Activated B cell treated with CpG ODN at 0.5 μM for 24 hours (primary cell): ENCODE measurements around the gene EPHA1. TPM values are rescaled to one million over a fixed set of nuclear protein-coding genes. Genes with fewer than 3 reads are reported as not detected.

Experiments used
- ATAC-seq: fragments of 200-7000 bp; cut with Tn5 transposase; one replicate; pipeline ENCODE4 v1.10.0; 2021; ENCODE audit warnings: low read depth, mild to moderate bottlenecking, moderate library complexity
- CTCF ChIA-PET: fragments of 350-600 bp; sonication (Branson Sonifier 250); formaldehyde crosslinking; loops from one replicate; lab custom pipeline; 2021; ENCODE audit warnings: antibody characterized with exemption; lab: Charles Lee
- POLR2A ChIA-PET: fragments of 350-600 bp; sonication (Branson Sonifier 250); formaldehyde crosslinking; loops from one replicate; lab custom pipeline; 2021; ENCODE audit warnings: antibody characterized with exemption; lab: Charles Lee
- DNase-seq: peaks from one replicate; pipeline ENCODE4 v3.0.0; 2022
- H3K27ac Mint-ChIP-seq: one replicate; pipeline ENCODE4 v1.8.0; 2020; ENCODE audit warnings: mixed read lengths
- H3K27me3 Mint-ChIP-seq: one replicate; pipeline ENCODE4 v1.8.0; 2021; ENCODE audit warnings: mixed read lengths
- H3K36me3 Mint-ChIP-seq: one replicate; pipeline ENCODE4 v1.8.0; 2021; ENCODE audit warnings: low read depth, mixed read lengths
- H3K4me1 Mint-ChIP-seq: one replicate; pipeline ENCODE4 v1.8.0; 2021; ENCODE audit warnings: mixed read lengths
- H3K4me3 Mint-ChIP-seq: one replicate; pipeline ENCODE4 v1.8.0; 2020; ENCODE audit warnings: mild to moderate bottlenecking, mixed read lengths
- H3K9me3 Mint-ChIP-seq: one replicate; pipeline ENCODE4 v1.8.0; 2020; ENCODE audit warnings: mixed read lengths
- intact Hi-C: fragments of 100-400 bp; cut with micrococcal nuclease; formaldehyde crosslinking; loops from one replicate; pipeline ENCODE4 v1.15.1; 2024
- total RNA-seq: library from RNA; stranded (reverse); gene quantifications from 2 replicates; pipeline ENCODE4 v1.2.3, GENCODE V29; 2022
- TF ChIP-seq, protein P1 (sequence below): fragments of 200-600 bp; IDR thresholded peaks from one replicate; pipeline ENCODE4 v1.8.0; 2022; ENCODE audit warnings: antibody characterized with exemption, mild to moderate bottlenecking

EPHA1 gene
- total RNA-seq, 1 donor from 2014 or later = not detected

DNA sequence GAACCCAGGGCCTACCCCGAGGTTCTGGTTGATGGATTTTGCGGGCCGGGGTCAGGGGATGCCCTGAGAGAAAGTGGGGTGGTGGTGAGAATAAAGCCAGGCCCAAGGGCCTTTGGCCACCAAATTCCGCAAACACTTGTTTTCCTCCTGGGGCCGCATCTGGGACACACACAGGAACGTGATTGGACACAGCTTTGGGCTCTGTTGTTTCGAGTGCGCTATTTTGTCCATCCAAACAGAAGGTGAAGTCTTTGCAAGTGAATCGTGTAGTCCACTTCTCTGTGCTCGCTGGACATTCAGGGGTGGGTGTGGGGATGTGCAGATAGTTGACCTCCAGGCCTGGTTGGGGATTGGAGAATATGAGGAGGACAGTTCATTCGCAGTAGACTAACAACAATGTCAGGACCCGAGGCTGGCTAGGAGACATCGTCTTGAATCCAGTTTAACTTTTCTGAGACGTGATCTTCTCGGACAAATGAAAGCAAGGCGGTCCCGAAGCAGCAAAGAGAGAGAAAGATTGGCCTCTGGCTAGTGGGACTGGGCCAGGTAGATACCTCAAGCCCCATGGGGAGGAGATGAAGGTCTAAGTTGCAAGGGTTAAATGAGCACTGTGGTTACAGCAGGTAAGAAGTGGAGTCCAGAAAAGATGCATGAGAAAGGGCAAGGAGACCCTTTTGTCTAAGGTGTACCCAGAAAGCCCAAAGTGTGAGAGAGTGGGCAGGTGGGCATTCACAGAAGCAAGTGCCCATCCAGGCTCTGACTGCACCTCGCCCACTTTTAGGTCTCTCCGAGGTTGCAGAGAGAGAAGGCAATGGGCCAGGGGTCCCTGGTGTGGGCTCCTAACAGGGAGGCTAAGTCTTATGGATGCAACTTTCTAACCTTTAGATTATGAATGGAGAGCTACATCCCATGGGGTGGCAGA, 45.4 kb downstream of the EPHA1 start:
- POLR2A ChIA-PET = no interaction called here
- TF ChIP-seq, protein P1, sequence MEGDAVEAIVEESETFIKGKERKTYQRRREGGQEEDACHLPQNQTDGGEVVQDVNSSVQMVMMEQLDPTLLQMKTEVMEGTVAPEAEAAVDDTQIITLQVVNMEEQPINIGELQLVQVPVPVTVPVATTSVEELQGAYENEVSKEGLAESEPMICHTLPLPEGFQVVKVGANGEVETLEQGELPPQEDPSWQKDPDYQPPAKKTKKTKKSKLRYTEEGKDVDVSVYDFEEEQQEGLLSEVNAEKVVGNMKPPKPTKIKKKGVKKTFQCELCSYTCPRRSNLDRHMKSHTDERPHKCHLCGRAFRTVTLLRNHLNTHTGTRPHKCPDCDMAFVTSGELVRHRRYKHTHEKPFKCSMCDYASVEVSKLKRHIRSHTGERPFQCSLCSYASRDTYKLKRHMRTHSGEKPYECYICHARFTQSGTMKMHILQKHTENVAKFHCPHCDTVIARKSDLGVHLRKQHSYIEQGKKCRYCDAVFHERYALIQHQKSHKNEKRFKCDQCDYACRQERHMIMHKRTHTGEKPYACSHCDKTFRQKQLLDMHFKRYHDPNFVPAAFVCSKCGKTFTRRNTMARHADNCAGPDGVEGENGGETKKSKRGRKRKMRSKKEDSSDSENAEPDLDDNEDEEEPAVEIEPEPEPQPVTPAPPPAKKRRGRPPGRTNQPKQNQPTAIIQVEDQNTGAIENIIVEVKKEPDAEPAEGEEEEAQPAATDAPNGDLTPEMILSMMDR = no peak
- Mint-ChIP-seq H3K27me3 (peaks cover 51% of the 10 kb centered on the region), H3K27ac (peak overlapping the region; percentile 6), H3K4me3 (peak overlapping the region; percentile 67), H3K9me3 (no peaks in the 10 kb centered on the region), H3K4me1 (peaks cover 11% of the 10 kb centered on the region), H3K36me3 (no peaks in the 10 kb centered on the region)
- intact Hi-C loops = loop anchor here (1.0 kb wide), 1 partner anchor 18 kb away; the partner anchor contains the start of gene ZYX
- CTCF ChIA-PET = no interaction called here
- ATAC-seq (no peak), DNase-seq (no peak)

DNA sequence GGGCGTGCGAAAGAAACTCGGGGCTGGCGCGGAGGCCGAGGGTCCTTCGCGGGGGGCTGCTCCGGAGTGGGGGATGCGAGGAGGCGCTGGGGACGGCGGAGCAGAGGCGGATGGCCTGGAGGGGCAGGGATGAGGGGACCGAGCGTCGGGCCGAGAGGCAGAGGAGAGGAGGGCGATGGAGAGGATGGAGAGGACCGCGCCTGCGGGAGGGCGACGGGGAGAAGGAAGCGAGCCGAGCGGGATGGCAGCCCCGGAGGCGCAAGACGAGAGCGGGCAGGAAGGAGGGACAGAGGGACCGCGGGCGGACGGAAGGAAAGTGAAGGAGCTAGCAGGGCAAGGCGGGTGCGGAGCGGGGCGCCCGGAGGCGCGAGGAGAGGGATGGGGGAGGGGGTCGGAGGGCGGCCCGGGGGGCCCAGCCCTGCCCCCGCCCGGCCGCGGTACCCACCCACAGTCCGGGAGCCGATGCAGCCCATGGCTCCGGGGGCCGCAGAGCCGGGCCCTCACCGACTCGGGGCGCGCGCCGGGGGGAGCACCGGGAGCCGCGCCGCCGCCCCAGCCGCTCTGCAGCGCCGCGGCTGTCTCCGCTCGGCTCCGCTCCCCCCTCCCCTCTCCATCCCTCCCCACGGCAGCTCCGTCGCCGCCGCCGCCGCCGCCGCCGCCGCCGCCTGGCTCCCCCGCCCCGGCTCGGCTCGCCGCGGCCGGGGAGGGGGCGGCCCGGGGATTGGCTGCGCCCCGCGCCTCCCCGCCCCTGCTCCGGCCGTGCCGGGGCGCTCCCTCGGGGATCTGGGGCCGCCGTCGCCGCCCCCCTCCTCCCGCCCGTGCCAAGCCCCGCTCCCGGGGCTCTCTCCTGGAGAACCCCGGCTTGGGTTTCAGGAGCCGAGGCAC, 46.3 kb downstream of the EPHA1 start, which contains the start of gene FAM131B:
Gene FAM131B (minus strand): TSS at position 583 of the 885 bp plus-strand sequence. CDS start 110 bp downstream, at position 473.
- intact Hi-C loops = loop anchor here (1.0 kb wide), 2 partner anchors 19 to 122 kb away; partner anchors contain the start of gene ZYX
- ChIA-PET CTCF (no interaction called here), POLR2A (no interaction called here)
- Mint-ChIP-seq H3K9me3 (no peaks in the 10 kb centered on the region), H3K27me3 (peaks cover 51% of the 10 kb centered on the region), H3K4me3 (peak within 1 kb of the TSS; percentile 82), H3K4me1 (peaks cover 11% of the 10 kb centered on the region), H3K27ac (peak within 1 kb of the TSS; percentile 6), H3K36me3 (no peaks in the 10 kb centered on the region)
- TF ChIP-seq, protein P1 = no peak
- ATAC-seq (peak; percentile 53), DNase-seq (no peak)

DNA sequence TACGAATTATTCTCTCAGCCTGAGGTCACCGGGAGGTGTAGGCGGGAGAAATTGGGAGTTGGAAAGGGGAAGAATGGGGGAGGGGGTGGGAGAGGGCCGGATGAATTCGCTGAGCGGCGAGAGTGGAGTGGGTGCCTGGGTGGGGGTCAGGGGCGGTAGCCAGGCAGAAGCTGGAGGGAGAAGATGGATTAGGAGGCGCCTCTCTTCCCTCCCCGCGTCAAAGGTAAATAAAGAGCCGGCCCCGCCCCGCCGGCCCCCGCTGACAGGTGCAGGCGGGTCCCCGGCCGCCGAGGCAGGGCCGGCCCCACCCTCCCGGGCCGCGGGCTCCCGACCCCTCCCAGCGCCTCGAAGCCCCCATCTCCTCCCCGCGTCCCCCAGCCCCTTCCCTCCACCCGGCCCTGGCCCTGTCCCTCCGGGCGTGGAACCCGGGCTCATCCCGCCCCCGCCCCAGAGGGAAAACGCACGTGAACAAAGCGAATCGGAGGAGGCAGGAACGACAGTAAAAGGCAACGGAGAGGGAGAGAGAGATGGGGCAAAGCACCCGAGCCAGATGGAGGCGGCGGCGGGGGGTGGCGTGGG, 47.0 kb downstream of the EPHA1 start:
- TF ChIP-seq, protein P1 = no peak
- Mint-ChIP-seq H3K27ac (no peak overlapping the region), H3K9me3 (no peaks in the 10 kb centered on the region), H3K4me3 (peak overlapping the region; percentile 82), H3K36me3 (no peaks in the 10 kb centered on the region), H3K4me1 (peaks cover 11% of the 10 kb centered on the region), H3K27me3 (peaks cover 45% of the 10 kb centered on the region)
- DNase-seq (no peak), ATAC-seq (peak; percentile 35)
- CTCF ChIA-PET = no interaction called here
- POLR2A ChIA-PET = no interaction called here
- intact Hi-C loops = loop anchor here (1.0 kb wide), 1 partner anchor 121 kb away; no protein-coding TSS in a partner anchor

DNA sequence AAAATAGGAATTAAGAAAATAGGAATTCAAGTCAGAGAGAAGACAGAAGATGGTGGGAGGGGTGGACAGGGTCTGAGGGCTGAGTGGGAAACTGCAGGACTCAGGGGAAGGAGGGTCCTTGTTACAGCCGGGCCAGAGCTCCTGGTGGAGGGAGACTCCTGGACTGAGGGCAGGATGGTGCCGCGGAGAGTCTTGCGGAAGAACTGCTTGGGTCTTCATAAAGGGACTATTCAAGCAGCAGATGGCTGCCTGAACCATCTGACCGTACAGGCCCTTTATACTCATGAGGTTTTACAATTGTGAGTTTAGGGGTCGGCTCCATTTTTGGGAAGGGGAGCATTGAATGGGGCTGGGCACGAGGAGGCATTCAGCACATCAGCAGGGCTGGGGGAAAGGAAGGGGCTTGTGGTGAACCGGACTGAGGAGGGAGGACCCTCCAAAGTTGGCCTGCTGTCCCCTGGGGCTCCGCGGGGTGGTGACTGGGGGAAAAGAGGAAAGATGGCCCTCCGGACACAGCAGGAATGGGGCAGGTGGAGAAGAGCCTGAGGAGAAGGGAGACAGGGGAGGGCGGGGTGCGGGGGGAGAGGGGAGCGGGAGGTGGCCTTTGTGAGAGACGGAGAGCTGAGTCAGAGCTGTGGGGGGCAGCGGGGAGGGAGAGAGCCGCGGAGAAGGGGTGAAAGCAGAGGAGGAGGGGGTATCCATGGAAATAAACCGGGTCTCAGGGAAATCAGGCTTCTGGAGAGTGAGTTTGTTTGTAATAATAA, 47.7 kb downstream of the EPHA1 start:
- no peak for ATAC-seq
- DNase-seq = no peak
- intact Hi-C loops = no loop called here
- no peaks in the 10 kb centered on the region for H3K9me3 Mint-ChIP-seq
- H3K4me1 Mint-ChIP-seq = peaks cover 11% of the 10 kb centered on the region
- POLR2A ChIA-PET = no interaction called here
- H3K27ac Mint-ChIP-seq = no peak overlapping the region
- H3K36me3 Mint-ChIP-seq = no peaks in the 10 kb centered on the region
- H3K4me3 Mint-ChIP-seq = peak overlapping the region; percentile 53
- H3K27me3 Mint-ChIP-seq = peaks cover 42% of the 10 kb centered on the region
- TF ChIP-seq, protein P1 = no peak
- CTCF ChIA-PET = interaction anchor here (0.8 kb wide), 1 partner anchor 121 kb away, joined by 3 read pairs; no protein-coding TSS in a partner anchor
